ENCODE results near the gene CDC42BPA. TPM values are rescaled to one million over a fixed set of nuclear protein-coding genes. Genes with fewer than 3 reads are reported as not detected.

The CDC42BPA gene
- total and polyA plus RNA-seq, 2 of the 8 experiments (the other 6 are each of a cell fraction or from before 2014, with no cell fraction given) = 7.1 to 28.5 TPM

GRCh38 chr1:227322376-227322775 is 4.1 kb upstream of the CDC42BPA start:
- Histone ChIP-seq H3K23ac (ENCODE audit: insufficient read length) (no peak overlapping the region), H4K20me1 (replicated peaks in 1 of 2; ENCODE audit: control insufficient read depth in 1 of 2, insufficient read depth in 2 of 2, low read length in 2 of 2) (no peaks in the 10 kb centered on the region), H3K9me3 (ENCODE audit: insufficient read depth in 2 of 2, low read depth in 1 of 2, low read length in 1 of 2) (no peaks in the 10 kb centered on the region), H3K9ac (replicated peaks in 1 of 4; ENCODE audit: extremely low read depth in 1 of 4, low read depth in 3 of 4, low read length in 3 of 4) (no peak overlapping the region), H3K27ac (ENCODE audit: low read depth, low read length) (no peak overlapping the region), H3K18ac (ENCODE audit: extremely low read depth, low read length) (no peak overlapping the region), H3K79me1 (ENCODE audit: low read depth, low read length) (no peaks in the 10 kb centered on the region), H3K14ac (ENCODE audit: insufficient read length) (no peak overlapping the region), H4K5ac (ENCODE audit: insufficient read length, low read depth, low read length) (no peak overlapping the region), H3K4me1 (replicated peaks in 1 of 4; ENCODE audit: control insufficient read depth in 3 of 4, insufficient read depth in 4 of 4, low read length in 3 of 4) (peaks cover 0 to 7% (median 1%) of the 10 kb centered on the region in 4 experiments; a peak in 4 of 7 replicates), H2BK15ac (ENCODE audit: low read length) (no peak overlapping the region), H4K91ac (replicated peaks; ENCODE audit: insufficient read length, low read length) (no peak overlapping the region), H2AK5ac (ENCODE audit: low read depth, low read length) (no peak overlapping the region), H4K8ac (ENCODE audit: extremely low read depth, insufficient read depth, low read length) (no peak overlapping the region), H3K4me2 (ENCODE audit: insufficient read depth in 1 of 2, low read depth in 2 of 2, low read length in 2 of 2) (no peak overlapping the region), H3K56ac (replicated peaks; ENCODE audit: insufficient read length, low read depth, low read length) (no peak overlapping the region), H3K4ac (replicated peaks; ENCODE audit: insufficient read length, low read depth, low read length) (no peak overlapping the region), H3K4me3 (ENCODE audit: extremely low read depth in 1 of 4, insufficient read depth in 2 of 4, low read depth in 3 of 4, low read length in 4 of 4) (no peak overlapping the region), H2BK5ac (ENCODE audit: low read depth, low read length) (no peak overlapping the region), H3K27me3 (replicated peaks in 1 of 4; ENCODE audit: control insufficient read depth in 3 of 4, extremely low read depth in 1 of 4, insufficient read depth in 3 of 4, low read length in 3 of 4) (no peaks in the 10 kb centered on the region), H2AFZ (ENCODE audit: low read length) (no peak overlapping the region), H3K23me2 (ENCODE audit: low read depth, low read length) (peaks cover 6% of the 10 kb centered on the region), H3K79me2 (ENCODE audit: control insufficient read depth in 1 of 2, insufficient read depth in 2 of 2, low read length in 2 of 2) (peaks cover 0 to 2% of the 10 kb centered on the region in 2 experiments; a peak in 1 of 4 replicates), H2BK20ac (ENCODE audit: low read length) (no peak overlapping the region), H2BK12ac (ENCODE audit: low read depth, low read length) (no peak overlapping the region), H2BK120ac (replicated peaks; ENCODE audit: low read depth, low read length) (no peak overlapping the region), H3K36me3 (ENCODE audit: control insufficient read depth in 2 of 4, insufficient read depth in 4 of 4, low read length in 3 of 4) (no peaks in the 10 kb centered on the region)
- ChIA-PET POLR2A (ENCODE audit: partially characterized antibody) (no interaction called here), CTCF (ENCODE audit: partially characterized antibody) (interaction anchor here (0.6 to 1.3 kb wide), 2 partner anchors 65 to 1196 kb away, joined by 3 read pairs; no protein-coding TSS in a partner anchor)
- TF ChIP-seq CHD2 (IDR thresholded peaks at IDR 0.05; ENCODE audit: low read length) = no peak
- TF ChIP-seq CBX8 (IDR thresholded peaks at IDR 0.05; ENCODE audit: borderline replicate concordance, low read depth, low read length) = no peak
- TF ChIP-seq SP1 (IDR thresholded peaks at IDR 0.05; ENCODE audit: low read depth, low read length) = peak; percentile 66; the same call in 1 of the 2 replicates
- no peak for TF ChIP-seq BCL11A (IDR thresholded peaks at IDR 0.05; ENCODE audit: low read depth in 2 of 2, low read length in 2 of 2)
- no peak for TF ChIP-seq RBBP5 (IDR thresholded peaks at IDR 0.05; ENCODE audit: borderline replicate concordance, low read depth, low read length)
- FAIRE-seq (no peak), DNase-seq (ENCODE audit: low read depth in 1 of 2, low spot score in 2 of 2) (no peak)
- WGBS, 2 experiments (ENCODE audit: extremely low coverage in 1 of 2, insufficient coverage in 1 of 2, insufficient read length in 1 of 2, insufficient replicate concordance in 2 of 2, low coverage in 1 of 2, low lambda C conversion rate in 2 of 2, missing lambda C conversion rate in 1 of 2) = 79% methylated on average over 4 of the region's 4 CpGs; no CpG with 5 or more reads in 1 of the 2 experiments

Measured in H1 (cell line).